ENCODE data around the gene ZNRD2.

The ZNRD2 gene

DNA sequence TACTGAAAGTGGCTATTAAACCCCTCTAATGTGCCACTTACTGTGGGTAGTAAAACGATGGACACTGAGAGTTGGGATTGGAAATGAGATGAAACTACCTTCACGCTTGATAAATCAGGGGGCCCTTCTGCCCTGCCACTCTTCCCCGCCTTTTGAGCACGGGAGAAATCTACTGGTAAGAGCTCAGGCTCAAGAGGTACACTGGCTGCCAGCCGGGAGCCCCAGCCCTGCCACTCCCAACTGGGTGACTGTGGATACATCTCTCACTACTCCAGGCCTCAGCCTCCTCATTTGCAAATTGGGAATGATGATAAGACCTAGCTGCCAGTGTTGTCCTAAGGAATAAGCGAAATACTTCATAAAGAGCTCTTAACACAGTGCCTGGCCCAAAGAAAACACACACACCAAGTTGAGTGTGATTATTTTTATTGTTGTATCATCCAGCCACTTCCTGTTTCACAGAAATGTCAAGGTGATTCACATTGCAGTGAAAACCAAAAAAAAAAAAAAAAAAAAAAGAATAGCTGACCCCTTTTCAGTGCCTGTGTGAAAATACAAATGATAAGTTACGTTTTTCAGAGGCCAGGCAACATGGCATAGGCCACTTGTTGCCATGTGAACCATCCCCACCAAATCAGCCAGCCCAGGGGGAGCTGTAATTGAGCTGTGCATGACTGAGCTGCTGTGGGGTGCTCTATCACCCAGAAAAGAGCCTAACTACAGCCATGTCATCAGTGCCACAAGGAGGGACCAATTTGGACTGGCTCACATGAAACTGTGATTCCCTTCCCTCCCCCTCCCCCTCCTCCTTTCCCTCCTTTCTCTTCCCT lies 4.4 kb upstream of the ZNRD2 start:
- TF ChIP-seq, protein P1, sequence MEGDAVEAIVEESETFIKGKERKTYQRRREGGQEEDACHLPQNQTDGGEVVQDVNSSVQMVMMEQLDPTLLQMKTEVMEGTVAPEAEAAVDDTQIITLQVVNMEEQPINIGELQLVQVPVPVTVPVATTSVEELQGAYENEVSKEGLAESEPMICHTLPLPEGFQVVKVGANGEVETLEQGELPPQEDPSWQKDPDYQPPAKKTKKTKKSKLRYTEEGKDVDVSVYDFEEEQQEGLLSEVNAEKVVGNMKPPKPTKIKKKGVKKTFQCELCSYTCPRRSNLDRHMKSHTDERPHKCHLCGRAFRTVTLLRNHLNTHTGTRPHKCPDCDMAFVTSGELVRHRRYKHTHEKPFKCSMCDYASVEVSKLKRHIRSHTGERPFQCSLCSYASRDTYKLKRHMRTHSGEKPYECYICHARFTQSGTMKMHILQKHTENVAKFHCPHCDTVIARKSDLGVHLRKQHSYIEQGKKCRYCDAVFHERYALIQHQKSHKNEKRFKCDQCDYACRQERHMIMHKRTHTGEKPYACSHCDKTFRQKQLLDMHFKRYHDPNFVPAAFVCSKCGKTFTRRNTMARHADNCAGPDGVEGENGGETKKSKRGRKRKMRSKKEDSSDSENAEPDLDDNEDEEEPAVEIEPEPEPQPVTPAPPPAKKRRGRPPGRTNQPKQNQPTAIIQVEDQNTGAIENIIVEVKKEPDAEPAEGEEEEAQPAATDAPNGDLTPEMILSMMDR (IDR thresholded peaks at IDR 0.05; ENCODE audit: low read depth, low read length) = no peak
- DNase-seq (ENCODE audit: extremely low read depth, low read depth) = no peak

DNA sequence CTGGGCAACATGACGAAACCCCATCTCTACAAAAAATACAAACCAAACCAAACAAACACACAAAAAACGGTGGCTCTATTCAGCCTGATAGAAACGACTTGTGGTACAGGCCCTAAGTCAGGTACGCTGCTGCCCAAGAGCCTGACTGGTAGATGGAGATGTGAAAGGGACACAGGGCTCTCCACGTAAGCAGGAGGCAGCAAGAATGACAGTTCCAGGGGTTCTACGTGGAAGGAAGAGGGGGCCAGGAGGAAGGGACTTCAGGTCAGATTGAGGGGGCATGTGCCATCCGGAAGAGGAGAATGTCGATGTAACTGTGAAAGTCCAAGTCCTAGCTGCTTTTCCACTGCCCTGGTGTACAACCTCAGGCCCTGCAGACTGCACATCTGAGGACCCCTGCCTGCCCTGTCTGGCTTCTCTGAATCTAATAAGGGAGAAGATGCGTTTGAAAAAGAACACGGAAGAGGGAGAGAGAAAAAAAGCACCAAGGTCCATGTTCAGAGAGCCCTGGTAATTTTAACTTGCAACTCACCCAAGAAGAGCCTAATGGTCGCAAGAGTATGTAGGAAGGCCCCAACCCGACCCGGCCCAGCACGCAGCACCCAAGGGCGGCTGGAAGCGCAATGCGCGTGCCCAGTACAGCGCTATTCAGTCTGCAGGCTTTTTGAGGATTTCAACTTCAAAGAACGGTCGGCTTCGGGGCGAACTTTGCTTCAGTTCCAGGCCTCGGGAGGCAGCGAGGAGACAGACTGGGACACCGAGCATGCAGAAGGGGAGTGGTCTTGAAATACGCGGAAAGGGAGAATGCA lies 909 bp upstream of the ZNRD2 start:
- no peak for DNase-seq (ENCODE audit: extremely low read depth, low read depth)
- TF ChIP-seq, protein P1 (IDR thresholded peaks at IDR 0.05; ENCODE audit: low read depth, low read length) = no peak

DNA sequence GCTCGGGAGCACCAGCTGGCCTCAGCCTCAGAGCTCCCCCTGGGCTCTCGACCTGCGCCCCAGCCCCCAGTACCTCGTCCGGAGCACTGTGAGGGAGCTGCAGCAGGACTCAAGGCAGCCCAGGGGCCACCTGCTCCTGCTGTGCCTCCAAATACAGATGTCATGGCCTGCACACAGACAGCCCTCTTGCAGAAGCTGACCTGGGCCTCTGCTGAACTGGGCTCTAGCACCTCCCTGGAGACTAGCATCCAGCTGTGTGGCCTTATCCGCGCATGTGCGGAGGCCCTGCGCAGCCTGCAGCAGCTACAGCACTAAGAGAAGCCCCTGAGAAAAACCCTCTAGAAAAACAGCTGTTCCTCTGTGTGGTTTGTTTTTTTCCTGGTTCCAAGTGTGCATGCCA lies 1.1 kb downstream of the ZNRD2 start:
- no peak for DNase-seq (ENCODE audit: extremely low read depth, low read depth)
- TF ChIP-seq, protein P1 (IDR thresholded peaks at IDR 0.05; ENCODE audit: low read depth, low read length) = no peak

DNA sequence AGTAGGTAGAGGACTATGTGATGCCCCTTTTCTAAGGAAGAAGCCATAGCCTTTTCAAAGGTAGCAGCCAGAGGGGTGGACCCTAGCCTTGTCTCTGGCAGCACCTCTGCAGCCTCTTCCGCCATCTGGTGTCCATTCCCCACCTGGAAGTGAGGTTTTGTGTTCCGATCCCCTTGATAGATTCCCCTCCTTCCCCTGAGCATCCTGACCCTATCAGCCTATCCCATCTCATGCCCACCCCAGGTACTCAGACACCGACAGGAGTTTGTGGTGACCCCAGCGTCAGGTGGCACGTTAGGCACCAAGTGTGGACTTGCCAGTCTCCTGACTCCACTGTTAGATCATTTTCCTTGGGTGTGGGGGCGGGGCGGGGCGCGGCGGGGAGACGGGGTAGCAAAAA lies 1.7 kb downstream of the ZNRD2 start:
- TF ChIP-seq, protein P1 (IDR thresholded peaks at IDR 0.05; ENCODE audit: low read depth, low read length) = peak; percentile 23
- no peak for DNase-seq (ENCODE audit: extremely low read depth, low read depth)

DNA sequence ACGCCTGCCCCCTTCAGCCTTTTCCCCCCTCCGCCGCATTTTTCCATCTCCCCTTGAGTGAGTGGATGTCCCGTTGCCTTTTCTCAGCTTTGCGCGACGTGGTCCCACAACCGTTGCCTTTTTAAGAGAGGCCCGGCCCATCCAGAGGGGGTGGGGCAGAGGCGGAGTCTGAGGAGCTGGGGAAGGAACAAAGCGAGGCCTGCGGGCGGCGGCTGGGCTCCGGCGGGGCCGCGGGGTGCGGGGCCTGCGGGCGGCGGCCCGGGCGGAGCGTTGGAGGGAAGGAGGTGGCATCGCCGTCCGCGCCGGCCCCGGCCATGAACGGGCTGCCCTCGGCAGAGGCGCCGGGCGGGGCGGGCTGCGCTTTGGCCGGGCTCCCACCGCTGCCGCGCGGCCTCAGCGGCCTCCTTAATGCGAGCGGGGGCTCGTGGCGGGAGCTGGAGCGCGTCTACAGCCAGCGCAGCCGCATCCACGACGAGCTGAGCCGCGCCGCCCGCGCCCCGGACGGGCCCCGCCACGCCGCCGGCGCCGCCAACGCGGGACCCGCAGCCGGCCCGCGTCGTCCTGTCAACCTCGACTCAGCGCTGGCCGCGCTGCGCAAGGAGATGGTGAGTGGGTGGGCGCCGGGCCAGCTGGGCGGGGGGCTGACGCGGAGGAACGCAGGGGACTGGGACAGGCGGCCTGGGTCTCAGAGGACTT lies 2.2 kb downstream of the ZNRD2 start, which contains the start of gene FAM89B:
Gene FAM89B, plus strand, starts transcription at position 183 of the 696 bp plus-strand sequence. Its CDS starts 132 bp downstream, at position 315.
- DNase-seq (ENCODE audit: extremely low read depth, low read depth) = no peak
- TF ChIP-seq, protein P1 (IDR thresholded peaks at IDR 0.05; ENCODE audit: low read depth, low read length) = no peak

DNA sequence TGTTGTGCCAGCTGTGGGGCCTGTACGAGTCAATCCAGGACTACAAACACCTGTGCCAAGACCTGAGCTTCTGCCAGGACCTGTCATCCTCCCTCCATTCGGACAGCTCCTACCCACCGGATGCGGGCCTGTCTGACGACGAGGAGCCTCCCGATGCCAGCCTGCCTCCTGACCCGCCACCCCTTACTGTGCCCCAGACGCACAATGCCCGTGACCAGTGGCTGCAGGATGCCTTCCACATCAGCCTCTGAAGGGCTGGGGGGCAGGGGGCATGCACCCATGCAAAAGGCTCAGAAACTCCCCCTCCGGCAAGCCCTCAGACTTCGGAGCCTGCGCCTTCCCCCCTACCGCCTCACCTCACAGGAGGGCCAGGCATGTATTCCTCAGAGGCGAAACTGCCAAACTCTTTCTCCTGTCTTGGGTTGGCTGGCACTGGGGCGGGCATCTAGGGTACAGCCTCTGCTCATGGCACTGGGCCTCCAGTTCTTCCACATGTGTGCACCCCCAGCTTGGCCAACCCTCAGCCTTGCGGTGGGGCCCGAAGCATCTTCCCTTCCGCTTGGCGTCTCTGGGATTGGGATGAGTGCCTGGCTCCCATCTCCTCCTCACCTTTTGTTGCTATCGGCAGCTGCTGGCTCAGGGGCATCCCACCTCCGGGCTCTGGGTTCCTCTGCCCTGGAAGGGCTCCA lies 3.3 kb downstream of the ZNRD2 start:
- DNase-seq (ENCODE audit: extremely low read depth, low read depth) = no peak
- TF ChIP-seq, protein P1 (IDR thresholded peaks at IDR 0.05; ENCODE audit: low read depth, low read length) = no peak

Data from AG09319 (cell line).